ENCODE data around the gene PDZRN4.
"Not testable (repeated sequence)": the region's sequence is repeated elsewhere in the genome, so short reads cannot be mapped to it uniquely, and the experiment has no call there.

DNA sequence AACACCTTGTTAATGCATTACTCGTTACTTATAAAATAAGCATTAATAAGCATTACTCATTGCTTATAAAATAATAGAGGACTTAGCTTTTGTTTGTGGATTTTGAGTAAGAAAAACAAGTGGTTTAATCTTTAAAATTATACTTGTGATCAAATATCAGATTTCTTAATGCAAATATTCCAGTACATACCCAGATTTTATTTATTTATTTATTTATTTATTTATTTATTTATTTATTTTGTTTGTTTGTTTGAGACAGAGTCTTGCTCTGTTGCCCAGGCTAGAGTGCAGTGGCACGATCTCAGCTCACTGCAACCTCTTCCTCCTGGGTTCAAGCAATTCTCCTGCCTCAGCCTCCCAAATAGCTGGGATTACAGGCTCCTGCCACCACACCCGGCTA is 3.4 kb downstream of the PDZRN4 start:
- TF ChIP-seq, protein P1, sequence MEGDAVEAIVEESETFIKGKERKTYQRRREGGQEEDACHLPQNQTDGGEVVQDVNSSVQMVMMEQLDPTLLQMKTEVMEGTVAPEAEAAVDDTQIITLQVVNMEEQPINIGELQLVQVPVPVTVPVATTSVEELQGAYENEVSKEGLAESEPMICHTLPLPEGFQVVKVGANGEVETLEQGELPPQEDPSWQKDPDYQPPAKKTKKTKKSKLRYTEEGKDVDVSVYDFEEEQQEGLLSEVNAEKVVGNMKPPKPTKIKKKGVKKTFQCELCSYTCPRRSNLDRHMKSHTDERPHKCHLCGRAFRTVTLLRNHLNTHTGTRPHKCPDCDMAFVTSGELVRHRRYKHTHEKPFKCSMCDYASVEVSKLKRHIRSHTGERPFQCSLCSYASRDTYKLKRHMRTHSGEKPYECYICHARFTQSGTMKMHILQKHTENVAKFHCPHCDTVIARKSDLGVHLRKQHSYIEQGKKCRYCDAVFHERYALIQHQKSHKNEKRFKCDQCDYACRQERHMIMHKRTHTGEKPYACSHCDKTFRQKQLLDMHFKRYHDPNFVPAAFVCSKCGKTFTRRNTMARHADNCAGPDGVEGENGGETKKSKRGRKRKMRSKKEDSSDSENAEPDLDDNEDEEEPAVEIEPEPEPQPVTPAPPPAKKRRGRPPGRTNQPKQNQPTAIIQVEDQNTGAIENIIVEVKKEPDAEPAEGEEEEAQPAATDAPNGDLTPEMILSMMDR (IDR thresholded peaks at IDR 0.05) = not testable (repeated sequence)
- not testable (repeated sequence) for TF ChIP-seq POLR2A (IDR thresholded peaks at IDR 0.05)
